Mesothelial cell of epicardium (in vitro differentiated cells): ENCODE data around the gene DUSP7. TPM values are rescaled to one million over a fixed set of nuclear protein-coding genes. Genes with fewer than 3 reads are reported as not detected.
"Not testable (repeated sequence)": the region's sequence is repeated elsewhere in the genome, so short reads cannot be mapped to it uniquely, and the experiment has no call there.

ENCODE experiments used
- DNase-seq, 2 experiments: peaks; one replicate each; pipeline ENCODE4 v3.0.0; 2021; ENCODE audit warnings: low spot score in 2 of 2; ENCODE audit not compliant: unreplicated experiment in 2 of 2
- H3K27ac Mint-ChIP-seq: 2 replicates; pipeline ENCODE4 v1.8.0; 2021; ENCODE audit warnings: mixed read lengths
- H3K27me3 Mint-ChIP-seq: 2 replicates; pipeline ENCODE4 v1.8.0; 2021; ENCODE audit warnings: low read depth, mixed read lengths
- H3K36me3 Mint-ChIP-seq: 2 replicates; pipeline ENCODE4 v1.8.0; 2021; ENCODE audit warnings: mixed read lengths
- H3K4me1 Mint-ChIP-seq: 2 replicates; pipeline ENCODE4 v1.8.0; 2021; ENCODE audit warnings: mixed read lengths
- H3K4me3 Mint-ChIP-seq: 2 replicates; pipeline ENCODE4 v1.8.0; 2021; ENCODE audit warnings: mild to moderate bottlenecking, moderate library complexity, mixed read lengths
- H3K9me3 Mint-ChIP-seq: 2 replicates; pipeline ENCODE4 v1.8.0; 2021; ENCODE audit warnings: mixed read lengths
- CTCF ChIP-seq: fragments of 200-600 bp; sonication (generic); IDR thresholded peaks from one replicate; pipeline ENCODE4 v1.5.0; 2021; ENCODE audit warnings: antibody characterized with exemption; ENCODE audit not compliant: unreplicated experiment
- total RNA-seq: library from RNA; stranded (reverse); gene quantifications from 3 replicates; pipeline ENCODE4 v1.2.1, GENCODE V29; 2021

DUSP7 gene
- total RNA-seq, 1 donor from 2014 or later = 32.2 TPM

GRCh38 chr3:52036222-52036694 lies 20.1 kb downstream of the DUSP7 start:
- Mint-ChIP-seq H3K4me3 (no peak overlapping the region), H3K27me3 (no peaks in the 10 kb centered on the region), H3K36me3 (no peaks in the 10 kb centered on the region), H3K9me3 (no peaks in the 10 kb centered on the region), H3K27ac (no peak overlapping the region), H3K4me1 (peaks cover 14% of the 10 kb centered on the region)
- no peak for DNase-seq
- TF ChIP-seq CTCF = no peak

GRCh38 chr3:52034651-52035050 lies 21.7 kb downstream of the DUSP7 start:
- Mint-ChIP-seq H3K27me3 (no peaks in the 10 kb centered on the region), H3K27ac (no peak overlapping the region), H3K4me1 (peaks cover 16% of the 10 kb centered on the region), H3K9me3 (no peaks in the 10 kb centered on the region), H3K4me3 (no peak overlapping the region), H3K36me3 (no peaks in the 10 kb centered on the region)
- no peak for DNase-seq
- TF ChIP-seq CTCF = no peak

GRCh38 chr3:52034212-52034611 lies 22.2 kb downstream of the DUSP7 start:
- H3K4me1 Mint-ChIP-seq = peaks cover 16% of the 10 kb centered on the region
- no peaks in the 10 kb centered on the region for H3K27me3 Mint-ChIP-seq
- no peak for DNase-seq
- no peaks in the 10 kb centered on the region for H3K36me3 Mint-ChIP-seq
- no peak overlapping the region for H3K4me3 Mint-ChIP-seq
- no peaks in the 10 kb centered on the region for H3K9me3 Mint-ChIP-seq
- H3K27ac Mint-ChIP-seq = no peak overlapping the region
- no peak for TF ChIP-seq CTCF

- not testable (repeated sequence) for H3K27ac Mint-ChIP-seq, H3K36me3 Mint-ChIP-seq, H3K9me3 Mint-ChIP-seq, DNase-seq, H3K4me3 Mint-ChIP-seq, H3K27me3 Mint-ChIP-seq
- H3K4me1 Mint-ChIP-seq = peaks cover 19% of the 10 kb centered on the region
These were observed 22.6 kb downstream of the DUSP7 start for GRCh38 chr3:52033748-52034147.

- no peak for DNase-seq
- TF ChIP-seq CTCF = no peak
- Mint-ChIP-seq H3K4me1 (peaks cover 19% of the 10 kb centered on the region), H3K36me3 (no peaks in the 10 kb centered on the region), H3K9me3 (no peaks in the 10 kb centered on the region), H3K27me3 (no peaks in the 10 kb centered on the region), H3K27ac (no peak overlapping the region), H3K4me3 (no peak overlapping the region)
These were observed 23.5 kb downstream of the DUSP7 start for GRCh38 chr3:52032702-52033408.

GRCh38 chr3:52031896-52032295 lies 24.5 kb downstream of the DUSP7 start:
- no peak for TF ChIP-seq CTCF
- Mint-ChIP-seq H3K27me3 (no peaks in the 10 kb centered on the region), H3K4me1 (peaks cover 19% of the 10 kb centered on the region), H3K27ac (no peak overlapping the region), H3K9me3 (no peaks in the 10 kb centered on the region), H3K36me3 (no peaks in the 10 kb centered on the region), H3K4me3 (no peak overlapping the region)
- no peak for DNase-seq
